NCI-H446 (cell line): ENCODE data around the gene LHFPL4.
"Not testable (repeated sequence)": the region's sequence is repeated elsewhere in the genome, so short reads cannot be mapped to it uniquely, and the experiment has no call there.

Source experiments
- DNase-seq, 2 experiments: peaks; one replicate each; lab custom pipeline; 2025; lab: John Stamatoyannopoulos, UW

The LHFPL4 gene

DNA sequence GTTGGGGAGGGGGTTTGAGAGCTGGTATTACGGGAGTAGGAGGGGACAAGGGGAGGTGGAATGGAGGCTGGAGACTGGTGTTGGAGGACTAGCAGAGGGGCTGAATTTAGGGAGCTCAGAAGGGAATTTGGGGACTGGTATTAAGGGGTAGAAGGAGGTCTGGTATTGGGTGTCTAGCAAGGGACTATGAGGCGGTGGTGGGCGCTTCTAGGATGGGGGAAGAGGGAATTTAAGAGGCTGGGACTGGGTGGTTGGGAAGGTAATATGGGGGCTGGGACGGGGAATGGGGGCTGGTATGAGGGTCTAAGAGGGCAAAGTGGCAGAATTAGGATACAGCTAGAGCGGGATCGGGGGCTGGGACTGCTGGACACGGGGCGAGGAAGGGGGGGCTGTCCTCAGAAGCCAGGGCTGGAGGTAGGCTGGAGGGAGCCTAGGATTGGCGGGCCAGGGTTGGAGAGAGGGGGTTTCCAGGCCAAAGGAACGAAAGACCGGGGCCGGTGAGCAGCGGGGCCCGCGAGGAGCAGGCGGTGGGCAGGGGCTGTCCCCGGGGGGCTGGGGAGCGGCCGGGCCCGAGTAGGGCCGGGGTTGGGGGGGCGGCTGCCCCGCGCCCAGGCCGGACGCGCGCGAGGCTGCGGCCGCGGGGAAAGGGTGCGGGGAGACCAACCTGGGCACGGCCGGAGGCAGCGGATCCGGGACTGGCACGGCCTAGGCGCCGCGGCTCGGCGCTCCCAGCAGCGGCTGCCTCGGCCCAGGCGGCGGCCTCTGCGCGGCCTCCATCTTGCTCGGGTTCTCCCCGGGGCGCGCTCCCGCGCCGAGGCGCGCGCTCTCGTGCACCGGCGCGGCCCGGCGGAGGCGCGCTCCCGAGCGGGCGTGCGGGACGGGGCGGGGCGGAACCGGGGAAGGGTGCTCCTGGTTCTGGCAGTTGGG, at the start of gene LHFPL4:
TSS of gene LHFPL4 (minus strand) at position 802 of the 927 bp plus-strand sequence. CDS start 1,143 bp downstream, outside the sequence.
- peak in 1 of 2 experiments; percentile 52 for DNase-seq

DNA sequence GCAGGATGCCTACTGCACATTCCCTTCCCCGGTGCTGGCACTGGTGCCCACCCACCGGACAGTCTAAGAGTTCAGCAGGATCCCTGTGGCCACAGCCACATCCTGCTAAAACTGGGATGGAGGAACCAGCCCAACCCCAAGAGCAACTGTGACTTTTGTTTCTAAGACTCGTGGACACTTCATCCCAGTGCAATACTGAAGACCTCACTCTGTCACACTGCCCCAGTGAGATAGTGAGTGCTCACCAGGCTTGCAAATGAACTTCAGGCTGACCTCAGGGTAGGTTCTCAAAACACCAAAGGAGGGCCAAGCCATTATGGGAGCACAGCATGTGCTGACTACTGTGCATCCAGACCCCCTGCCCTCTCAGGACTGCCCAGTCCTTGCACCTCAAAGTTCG, 49.0 kb upstream of the LHFPL4 start:
- DNase-seq = no peak

DNA sequence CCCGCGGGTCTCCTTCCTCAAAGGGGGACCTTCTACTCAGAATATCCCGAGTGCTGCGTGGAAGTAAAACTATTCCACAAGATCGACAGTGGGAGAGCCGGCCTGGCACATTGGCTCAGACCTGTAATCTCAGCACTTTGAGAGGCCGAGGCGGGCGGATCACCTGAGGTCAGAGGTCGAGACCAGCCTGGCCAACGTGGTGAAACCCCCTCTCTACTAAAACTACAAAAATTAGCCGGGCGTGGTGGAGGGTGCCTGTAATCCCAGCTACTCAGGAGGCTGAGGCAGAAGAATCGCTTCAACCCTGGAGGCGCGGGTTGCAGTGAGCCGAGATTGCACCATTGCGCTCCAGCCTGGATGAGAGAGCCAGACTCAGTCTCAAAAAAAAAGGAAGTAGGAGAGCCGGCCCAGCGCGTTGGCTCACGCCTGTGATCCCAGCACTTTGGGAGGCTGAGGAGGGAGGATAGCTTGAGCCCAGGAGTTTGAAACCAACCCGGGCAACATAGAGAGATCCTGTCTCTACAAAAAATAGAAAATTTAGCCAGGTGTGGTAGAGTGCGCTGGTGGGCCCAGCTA, 47.5 kb upstream of the LHFPL4 start:
- not testable (repeated sequence) for DNase-seq

DNA sequence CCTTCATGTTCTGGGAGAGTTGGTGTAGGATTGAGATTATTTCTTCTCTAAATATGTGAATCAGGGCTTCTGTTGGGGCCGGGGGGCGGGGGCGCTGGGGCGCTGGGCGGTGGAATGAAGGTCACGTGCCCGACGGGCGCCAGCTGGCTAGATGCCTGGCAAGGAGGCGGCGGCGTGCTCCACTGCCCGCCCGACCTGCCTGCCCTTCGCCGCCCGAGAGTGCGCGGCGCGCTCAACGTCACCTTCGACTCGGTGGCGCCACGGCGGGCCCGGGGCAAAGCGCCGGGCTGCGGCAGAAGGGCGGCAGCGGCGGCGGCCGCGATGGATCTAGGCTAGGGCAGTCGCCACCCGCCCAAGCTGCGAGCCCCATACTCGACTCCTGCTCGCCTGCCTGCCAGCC, 47.0 kb upstream of the LHFPL4 start:
- DNase-seq = no peak

DNA sequence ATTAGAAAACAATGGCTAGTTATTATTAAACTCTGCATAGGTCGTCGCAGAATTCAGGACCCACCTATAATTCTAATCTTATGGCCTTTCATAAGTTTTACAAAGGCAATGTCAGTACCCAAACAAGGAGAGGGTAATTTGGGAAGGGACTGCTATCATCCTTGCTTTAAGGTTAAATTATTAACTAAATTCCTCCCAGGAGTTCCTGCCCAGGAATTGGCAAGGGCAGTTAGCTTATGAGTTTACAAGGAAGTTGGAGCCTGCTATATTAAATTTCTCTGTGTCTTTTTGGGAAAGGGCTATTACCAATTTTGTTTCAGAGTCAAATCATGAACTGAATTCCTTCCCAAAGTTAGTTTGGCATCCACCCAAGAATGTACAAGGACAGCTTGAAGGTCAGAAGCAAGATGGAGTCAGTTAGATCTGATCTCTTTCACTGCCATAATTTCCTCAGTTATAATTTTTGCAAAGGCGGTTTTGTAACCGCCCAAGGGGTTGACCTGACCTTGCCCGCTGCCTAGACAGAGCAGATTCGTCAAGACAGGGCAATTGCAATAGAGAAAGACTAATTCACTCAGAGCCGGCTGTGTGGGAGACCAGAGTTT, 45.3 kb upstream of the LHFPL4 start:
- no peak for DNase-seq

DNA sequence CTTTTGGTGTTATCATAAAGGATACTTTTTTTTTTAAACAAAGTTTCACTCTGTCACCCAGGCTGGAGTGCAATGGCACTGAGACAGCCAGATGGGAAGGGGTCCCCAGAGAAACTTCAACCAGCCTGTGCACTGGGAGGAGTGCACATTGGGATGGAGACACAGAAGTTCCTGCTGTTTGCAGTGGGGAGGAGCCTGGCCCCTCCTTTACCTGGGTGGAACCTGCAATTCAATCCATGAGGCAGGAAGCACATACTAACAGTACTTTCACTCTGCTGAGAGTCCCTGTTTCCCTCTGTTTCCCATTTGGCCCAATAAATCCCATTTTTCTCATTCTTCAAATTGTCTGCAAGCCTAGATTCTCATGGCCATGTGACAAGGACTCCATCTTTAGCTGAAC, 42.3 kb upstream of the LHFPL4 start:
- no peak for DNase-seq

DNA sequence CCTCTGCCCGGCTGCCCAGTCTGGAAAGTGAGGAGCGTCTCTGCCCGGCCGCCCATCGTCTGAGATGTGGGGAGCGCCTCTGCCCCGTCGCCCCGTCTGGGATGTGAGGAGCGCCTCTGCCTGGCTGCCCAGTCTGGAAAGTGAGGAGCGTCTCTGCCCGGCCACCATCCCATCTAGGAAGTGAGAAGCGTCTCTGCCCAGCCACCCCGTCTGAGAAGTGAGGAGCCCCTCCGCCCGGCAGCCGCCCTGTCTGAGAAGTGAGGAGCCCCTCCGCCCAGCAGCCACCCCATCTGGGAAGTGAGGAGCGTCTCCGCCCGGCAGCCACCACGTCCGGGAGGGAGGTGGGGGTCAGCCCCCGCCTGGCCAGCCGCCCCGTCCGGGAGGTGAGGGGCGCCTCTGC, 38.2 kb upstream of the LHFPL4 start:
- DNase-seq = not testable (repeated sequence)

DNA sequence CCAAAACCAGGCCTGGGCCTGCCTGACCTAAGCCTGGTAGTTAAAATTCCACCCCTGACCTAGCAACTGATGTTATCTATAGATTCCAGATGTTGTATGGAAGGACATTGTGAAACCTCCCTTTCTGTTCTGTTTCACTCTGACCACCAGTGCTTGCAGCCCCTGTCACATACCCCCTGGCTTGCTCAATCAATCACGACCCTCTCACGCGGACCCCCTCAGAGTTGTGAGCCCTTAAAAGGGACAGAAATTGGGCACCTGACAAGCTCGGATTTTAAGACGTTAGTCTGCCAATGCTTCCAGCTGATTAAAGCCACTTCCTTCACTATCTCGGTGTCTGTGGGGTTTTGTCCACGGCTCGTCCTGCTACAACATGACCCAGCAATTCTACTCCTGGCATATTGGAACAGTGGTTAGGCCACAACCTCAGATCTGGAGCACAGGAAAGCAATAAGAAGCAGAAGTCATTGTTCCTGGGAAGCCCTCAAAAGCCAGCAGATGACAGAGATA, 36.7 kb upstream of the LHFPL4 start:
- DNase-seq = no peak

DNA sequence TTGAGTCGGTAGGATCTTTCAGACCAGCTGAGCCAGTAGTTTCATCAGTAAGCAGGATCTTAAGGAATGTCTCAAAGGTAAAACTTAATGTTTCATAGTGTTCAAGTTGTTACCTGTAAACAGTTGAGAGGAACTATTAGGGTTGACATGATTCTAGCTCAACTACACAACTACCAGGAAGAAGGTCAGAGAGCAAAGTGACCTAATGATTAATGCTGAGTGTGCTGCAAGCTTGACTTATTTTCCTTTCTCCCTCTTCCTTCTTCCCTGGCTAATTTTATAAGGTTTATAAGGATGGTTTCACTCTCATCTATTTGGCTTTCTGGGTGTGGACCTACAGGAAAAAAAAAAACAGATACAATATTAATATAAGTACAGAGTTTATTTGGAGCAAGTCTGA, 30.2 kb upstream of the LHFPL4 start:
- DNase-seq = no peak

DNA sequence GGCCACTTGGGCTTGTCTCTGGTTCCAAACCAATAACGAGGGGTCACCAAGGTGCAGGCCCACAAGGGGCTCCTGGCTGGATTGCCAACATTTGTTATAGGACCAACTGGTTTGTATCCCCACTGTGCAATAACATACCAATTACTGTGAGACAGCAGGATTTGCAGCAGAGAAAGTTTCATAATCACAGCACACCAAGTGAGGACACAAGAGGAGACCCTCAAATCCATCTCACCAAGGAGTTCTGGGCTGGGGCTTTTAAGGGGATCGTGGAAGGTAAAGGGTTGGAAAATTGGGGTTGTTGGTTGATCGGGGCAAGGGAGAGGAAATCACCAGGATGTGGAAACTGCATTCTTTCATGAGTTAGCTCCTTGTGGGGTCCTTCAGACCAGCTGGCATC, 29.7 kb upstream of the LHFPL4 start:
- no peak for DNase-seq

DNA sequence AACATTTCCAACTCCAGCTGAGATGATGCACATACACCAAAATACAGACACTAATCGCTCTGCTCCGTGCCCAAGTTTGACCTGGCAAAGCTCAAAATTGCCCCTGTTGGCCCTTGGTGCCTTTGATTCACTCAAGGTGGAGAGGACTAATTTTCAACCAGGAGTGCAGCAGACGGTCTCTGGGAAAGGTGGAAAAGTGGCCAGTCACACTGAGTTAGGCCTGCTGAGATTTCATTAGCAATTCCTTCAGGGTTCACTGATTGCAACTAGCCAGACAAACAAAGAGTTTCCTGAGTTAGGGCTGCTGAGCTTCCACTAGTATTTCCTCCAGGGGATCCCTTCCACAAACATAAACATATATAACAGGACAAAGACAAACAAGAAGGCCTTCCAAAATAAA, 28.7 kb upstream of the LHFPL4 start:
- no peak for DNase-seq

DNA sequence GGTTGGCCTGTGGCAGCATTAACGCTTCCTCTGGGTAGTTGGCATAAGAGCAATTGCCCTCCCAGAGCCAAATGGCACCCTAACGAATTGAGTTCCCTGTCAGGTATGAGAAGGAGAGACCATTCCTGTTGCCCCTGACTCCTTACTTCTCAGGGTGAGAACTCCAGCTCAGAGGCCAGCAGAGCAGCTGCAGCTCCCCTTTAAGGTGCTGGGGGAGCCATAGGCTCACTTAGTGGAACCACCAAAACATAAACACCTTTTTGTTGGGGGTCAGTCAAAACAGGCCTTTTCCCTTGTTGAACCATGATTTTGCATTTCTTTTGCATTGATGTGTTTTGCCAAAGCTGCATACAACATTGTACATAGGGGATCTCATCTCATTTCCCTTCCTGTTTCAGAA, 28.1 kb upstream of the LHFPL4 start:
- no peak for DNase-seq

DNA sequence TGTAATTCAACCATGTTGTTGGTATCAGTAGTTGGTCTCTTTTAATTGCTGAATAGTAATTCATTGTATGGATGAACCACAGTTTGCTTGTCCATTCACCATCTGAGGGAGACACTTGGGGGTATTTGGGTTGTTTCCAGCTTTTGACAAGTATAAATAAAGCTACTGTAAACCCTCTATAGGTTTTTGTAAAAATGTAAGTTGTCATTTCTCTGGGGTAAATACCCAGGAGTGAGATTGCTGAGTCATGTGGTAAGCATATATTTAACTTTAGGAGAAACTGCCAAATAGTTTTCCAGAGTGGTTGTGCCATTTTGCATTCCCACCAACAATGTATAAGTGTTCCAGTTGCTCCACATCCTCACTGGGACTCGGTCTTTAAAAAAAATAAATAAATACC, 15.4 kb upstream of the LHFPL4 start:
- no peak for DNase-seq

DNA sequence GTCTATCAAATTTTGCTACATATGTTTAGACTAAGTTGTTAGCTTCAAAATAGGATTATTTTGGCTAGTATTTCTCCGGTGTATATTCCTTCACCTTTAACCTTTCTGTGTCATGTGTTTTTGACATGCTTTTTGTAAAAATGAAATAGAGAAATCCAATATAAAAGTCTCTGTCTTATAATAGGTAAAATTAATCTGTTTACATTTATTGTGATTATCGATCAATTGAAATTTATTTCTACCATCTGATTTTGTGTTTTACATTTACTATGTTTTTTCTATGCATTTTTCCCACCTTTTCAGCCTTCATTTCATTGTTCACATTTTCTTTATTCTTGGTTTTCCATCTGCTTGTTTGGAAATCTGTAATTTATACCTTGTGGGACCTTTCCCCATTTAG, 11.7 kb upstream of the LHFPL4 start:
- no peak for DNase-seq

DNA sequence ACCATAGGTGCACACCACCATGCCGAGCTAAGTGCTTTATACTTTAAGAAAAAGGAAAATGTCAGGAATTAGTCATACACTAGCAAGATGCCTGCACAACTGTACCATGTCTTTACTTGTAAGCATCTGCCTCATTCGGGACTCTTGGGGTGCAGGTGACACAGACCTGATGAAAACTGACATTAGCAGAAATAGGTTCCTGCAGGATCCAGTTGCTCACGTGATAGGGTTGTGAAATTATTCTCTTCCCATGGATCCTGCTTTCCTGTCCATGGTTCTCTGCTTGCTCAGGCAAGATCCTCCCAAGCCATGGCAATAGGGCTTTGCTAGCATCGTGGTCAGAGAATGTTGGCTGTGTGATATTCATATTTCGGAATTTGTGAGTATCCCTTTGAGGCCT, 10.2 kb upstream of the LHFPL4 start:
- DNase-seq = no peak

DNA sequence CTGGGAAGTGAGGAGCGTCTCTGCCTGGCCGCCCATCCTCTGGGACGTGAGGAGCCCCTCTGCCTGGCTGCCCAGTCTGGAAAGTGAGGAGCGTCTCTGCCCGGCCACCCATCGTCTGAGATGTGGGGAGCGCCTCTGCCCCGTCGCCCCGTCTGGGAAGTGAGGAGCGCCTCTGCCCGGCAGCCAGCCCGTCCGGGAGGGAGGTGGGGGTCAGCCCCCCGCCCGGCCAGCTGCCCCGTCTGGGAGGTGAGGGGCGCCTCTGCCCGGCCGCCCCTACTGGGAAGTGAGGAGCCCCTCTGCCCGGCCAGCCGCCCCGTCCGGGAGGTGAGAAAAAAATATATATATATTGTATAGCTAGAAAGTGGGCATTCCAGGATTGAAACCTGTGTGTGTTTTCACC, 6.4 kb upstream of the LHFPL4 start:
- not testable (repeated sequence) for DNase-seq

DNA sequence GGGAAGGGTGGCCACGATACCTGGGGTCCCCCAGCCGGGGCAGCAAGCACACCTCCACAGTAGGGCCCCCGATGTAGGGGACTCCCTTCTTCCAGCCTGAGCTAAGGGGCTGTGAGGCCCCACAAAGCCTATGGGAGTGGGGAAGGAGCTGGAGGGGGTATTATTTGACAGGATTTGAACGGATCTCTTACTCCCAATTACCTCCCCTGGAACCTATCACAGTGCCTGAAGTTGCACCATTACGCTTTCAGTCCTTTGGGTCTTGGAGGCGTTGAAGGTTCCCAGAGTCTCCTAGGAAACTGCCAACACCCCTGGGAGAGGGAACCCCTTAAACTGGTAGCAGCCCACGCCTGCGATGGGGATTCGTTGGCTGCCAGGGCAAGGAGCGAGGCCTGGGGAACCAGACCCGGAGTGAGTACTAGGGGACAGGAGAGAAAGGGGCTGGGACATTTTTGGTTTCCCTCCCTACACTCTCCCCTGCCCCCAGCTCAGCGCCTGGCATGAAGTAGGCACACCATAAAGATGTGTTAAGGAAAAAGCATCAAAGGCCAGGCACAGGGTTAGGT, 409 bp upstream of the LHFPL4 start:
- DNase-seq = peak in 1 of 2 experiments; percentile 1

DNA sequence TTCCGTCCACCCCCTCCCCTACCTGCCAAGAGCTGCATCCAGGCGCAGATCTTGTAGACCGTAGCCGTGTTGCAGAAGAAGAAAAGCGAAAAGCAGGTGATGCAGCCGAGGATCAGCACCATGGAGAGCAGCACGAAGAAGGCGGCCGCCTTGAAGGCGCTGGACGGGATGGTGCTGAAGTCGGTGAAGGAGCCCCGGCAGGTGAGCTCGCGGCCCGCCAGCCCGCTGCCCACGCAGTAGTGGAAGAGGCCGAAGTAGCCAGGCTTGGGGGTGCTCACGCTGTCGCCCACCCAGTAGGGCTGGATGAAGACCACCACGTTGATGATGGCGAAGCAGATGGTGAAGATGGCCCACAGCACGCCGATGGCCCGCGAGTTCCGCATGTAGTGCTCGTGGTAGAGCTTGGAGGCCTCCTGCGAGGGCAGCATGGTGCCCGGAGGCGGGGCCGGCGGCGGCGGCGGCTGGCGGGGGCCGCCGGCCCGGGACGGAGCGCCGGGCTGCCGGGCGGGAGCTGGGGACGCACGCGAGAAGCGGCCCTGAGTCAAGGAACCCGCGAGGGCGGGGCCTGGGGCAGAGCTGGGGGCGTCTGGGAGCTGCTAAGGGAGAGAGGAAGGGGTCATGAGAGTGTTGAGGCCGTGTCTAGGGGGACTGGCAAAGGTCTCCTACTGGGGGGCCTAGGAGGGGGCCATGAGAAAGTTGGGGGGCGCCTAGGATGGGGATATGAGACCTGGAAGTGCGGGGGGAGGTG, 1.2 kb downstream of the LHFPL4 start:
- DNase-seq = peak in 1 of 2 experiments; percentile 21

DNA sequence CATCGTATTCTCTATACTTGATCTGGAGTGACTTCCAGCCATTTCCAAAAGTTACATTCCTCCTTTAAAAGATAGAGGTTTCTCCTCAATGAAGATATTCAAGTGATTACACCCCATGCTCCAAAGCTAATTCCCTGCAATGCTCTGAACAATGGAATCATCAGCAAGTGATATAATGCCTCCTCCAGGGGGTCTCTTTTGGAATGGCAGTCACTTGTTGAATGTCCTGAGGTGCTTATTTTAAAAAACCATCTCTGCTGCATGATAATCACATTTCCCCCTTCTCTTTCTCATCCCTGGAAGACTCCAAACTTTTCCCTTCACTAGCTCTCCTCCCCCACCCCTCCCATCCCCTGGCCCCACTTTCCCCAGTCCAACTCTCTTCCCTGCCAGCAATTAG, 2.6 kb downstream of the LHFPL4 start:
- no peak for DNase-seq

DNA sequence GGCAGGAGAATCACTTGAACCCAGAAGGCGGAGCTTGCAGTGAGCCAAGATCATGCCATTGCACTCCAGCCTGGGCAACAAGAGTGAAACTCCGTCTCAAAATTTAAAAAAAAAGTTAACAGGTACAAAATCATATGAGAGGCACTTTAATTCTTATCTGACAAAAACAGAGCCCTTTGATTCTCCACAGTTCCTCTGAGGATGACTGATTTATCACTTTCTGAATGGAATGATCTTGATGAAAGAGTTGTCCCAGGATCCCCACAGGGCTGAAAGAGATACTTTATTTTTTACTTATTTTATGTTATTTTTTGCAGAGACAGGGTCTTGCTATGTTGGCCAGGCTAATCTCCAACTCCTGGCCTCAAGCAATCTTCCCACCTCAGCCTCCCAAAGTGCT, 4.0 kb downstream of the LHFPL4 start:
- DNase-seq = no peak

DNA sequence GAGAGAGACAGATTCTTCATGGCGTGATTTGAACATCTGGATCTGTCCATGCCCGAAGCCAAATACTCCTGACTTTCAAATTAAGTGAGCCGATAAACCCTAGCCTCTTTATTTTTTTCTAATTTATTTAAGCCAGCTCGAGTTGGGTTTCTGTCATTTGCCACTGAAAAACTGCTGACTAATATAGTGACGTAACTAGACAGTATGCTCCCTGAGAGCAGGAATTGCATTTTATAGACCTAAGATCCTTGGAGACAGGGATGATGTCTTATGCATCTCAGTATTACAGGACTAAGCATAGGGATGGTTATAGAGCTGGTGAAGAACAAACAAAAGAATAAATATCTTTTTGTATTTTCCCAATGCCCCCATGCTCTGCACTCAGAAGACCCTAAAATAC, 4.6 kb downstream of the LHFPL4 start:
- no peak for DNase-seq

DNA sequence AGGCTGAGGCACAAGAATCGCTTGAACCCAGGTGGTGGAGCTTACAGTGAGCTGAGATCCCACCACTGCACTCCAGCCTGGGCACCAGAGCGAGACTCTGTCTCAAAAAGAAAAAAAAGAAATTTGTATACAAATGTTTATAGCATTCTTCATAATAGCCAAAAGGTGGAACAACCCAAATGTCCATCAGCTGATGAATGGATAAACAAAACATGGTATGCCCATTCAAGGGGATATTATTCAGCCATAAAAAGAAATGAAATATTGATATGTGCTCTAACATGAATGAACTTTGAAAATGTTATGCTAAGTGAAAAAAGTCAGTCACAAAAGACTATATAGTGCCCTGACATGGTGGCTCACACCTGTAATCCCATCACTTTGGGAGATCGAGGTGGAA, 11.4 kb downstream of the LHFPL4 start:
- no peak for DNase-seq
